Endometrium (tissue), 2 donors: Measurements from ENCODE around the gene IFT88.

Source experiments
- FAIRE-seq: peaks from 2 replicates; lab custom pipeline; 2012; peaks lifted over from hg19 to GRCh38; lab: Jason Lieb, UNC
- donor health status: control.
- donor health status: control.

Gene IFT88

DNA sequence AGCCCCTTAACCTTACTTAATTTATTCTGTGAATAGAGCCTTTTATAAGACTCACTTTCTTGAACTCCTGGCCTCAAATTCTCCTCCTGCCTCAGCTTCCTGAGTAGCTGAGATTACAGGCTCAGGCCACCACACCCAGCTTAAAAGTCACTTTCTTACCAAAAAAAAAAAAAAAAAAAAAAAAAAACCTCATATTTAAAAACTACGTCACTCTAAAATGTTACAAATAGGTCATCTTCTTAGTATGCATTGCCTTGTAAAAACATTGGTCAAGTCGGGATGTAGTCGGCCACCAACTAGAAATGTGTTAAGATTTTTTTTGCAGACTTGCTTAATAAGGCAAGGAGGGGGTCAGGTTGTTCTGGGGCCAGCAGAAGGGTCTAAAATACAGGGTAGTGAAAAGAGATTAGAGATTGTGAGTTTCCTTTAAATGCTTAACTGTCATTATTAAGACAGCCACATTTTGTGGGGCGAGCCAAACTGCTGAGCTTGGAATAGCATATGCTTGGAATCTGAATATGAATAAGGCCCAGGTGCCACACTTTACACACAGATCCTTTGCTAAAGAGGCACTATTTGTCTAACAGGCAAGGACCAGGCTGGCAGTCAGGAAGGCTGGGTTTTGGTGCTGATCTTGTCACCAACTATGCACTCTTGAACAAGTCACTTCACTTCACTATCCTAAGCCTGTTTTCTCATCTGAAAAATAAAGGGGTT, 120.1 kb downstream of the IFT88 start:
- no peak for FAIRE-seq

DNA sequence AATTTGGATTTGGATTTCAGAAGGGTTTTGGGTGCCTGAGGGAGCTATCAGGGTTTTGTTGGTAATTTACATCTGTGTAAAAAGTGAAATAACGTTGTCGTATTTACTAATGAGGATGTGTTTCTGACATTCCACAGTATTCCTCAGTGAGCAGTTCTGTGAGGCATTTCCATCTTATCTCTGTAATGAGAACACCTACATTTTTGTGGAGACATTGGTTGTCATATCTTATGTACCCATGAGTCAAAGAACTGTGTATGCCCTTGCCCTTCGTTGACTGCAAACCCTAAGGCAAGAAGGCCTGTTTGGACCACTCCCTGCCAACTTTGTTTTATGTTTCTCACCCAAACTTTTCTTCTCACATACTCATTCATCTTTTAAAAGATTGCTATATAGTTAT, 122.3 kb downstream of the IFT88 start:
- FAIRE-seq: no peak

DNA sequence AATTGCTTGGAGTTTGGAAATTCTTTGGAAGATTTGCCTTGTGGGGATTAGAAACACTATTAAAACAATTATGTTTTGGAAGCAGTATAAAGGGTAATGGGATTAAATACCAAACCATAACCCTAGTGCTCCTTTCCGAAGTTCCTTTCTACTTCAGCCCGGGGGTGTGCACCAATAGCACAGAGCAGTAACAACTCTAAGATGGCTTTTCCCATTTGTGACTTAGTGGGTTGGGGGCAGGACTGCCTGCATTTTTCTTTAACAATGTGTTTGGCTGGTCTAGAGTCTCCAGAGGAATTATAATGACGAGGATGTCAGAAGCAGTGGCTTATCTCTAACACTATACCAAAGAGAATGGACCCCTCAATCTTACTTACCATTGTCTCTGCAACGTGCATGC, 124.7 kb downstream of the IFT88 start:
- FAIRE-seq: no peak

DNA sequence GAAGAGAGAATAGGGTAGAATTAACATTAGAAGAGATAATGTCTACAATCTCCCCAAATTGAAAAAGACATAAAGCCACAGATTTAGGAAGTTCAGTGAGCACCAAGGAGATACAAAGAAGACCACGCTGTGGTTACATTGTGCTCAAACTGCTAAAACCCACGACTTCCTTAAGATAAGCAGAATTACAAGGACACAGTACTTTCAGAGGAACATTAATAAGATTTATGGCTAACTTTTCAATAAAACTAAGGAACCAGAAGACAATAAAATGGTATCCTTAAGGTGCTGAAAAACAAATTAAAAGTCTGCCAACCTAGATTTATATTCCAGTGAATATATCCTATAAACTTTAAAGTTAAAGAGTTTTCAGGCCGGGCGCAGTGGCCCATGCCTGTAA, 129.1 kb downstream of the IFT88 start:
- FAIRE-seq: no peak

DNA sequence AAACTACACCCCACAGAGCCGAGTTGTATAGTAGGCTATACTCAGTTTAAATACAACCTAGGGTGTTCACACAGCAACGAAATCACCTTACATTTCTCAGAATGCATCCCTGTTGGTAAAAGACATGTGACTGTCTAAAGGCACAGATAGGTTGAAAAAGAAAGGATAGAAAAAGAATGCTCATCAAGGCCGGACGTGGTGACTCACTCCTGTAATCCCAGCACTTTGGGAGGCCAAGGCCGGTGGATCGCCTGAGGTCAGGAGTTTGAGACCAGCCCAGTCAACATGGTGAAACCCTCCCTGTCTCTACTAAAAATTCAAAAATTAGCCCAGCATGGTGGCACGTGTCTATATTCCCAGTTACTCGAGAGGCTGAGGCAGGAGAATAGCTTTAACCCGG, 132.8 kb downstream of the IFT88 start:
- FAIRE-seq: no peak

DNA sequence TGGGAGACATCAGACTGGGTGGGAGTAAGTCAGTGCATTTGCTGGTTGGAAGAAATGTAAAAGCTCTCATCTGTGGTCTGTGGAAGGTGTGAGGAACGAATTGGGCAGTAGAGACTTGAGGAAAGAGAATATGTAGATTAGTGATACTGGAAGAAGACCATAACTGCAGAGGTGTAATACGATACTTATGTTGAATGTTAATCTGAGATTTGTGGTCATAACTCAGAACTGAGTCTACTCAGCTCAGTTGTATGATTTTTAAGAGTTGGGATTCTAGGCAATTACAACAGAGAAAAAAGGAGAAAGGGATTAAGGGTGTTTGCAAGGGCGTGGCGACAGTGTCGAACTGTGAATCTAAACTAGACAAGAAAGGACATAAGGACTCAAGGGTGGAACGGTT, 133.3 kb downstream of the IFT88 start:
- FAIRE-seq: no peak

DNA sequence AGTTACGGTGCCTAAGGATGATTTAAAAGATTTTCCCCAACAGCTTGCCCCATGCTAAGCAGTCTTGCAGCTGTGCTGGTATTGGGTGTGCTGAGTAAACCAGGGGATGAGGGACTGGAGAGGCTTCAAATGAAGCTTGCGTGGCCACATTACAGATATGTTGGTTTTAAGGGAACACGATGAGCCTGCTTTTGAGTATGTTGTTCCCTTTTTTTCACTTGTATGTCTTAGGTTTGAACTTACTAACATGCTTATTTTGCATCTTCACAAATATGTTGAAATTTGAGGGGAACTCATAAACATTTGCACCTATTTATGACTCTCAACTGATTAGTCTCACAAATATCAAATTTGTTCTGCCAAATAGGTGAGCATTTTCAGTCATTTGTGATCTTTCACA, 134.5 kb downstream of the IFT88 start:
- FAIRE-seq: no peak

DNA sequence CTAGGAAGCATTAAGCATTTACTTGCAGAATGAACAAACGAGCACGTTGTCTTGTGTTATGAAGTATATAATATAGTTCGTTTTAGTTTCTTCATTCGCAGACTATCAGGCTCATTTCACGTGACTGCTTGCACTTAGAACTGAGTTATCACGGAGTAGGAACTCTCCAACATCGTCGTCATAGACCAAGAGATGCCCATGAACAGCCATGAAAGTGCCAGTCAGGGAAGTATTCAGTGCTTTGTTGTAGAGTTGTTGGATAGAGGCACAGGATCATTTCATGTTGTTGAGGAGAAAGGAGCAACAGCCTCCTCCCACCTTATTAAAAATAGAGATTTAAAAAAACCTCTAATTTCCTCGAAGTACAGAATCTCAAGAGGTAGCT, 135.6 kb downstream of the IFT88 start:
- no peak for FAIRE-seq

DNA sequence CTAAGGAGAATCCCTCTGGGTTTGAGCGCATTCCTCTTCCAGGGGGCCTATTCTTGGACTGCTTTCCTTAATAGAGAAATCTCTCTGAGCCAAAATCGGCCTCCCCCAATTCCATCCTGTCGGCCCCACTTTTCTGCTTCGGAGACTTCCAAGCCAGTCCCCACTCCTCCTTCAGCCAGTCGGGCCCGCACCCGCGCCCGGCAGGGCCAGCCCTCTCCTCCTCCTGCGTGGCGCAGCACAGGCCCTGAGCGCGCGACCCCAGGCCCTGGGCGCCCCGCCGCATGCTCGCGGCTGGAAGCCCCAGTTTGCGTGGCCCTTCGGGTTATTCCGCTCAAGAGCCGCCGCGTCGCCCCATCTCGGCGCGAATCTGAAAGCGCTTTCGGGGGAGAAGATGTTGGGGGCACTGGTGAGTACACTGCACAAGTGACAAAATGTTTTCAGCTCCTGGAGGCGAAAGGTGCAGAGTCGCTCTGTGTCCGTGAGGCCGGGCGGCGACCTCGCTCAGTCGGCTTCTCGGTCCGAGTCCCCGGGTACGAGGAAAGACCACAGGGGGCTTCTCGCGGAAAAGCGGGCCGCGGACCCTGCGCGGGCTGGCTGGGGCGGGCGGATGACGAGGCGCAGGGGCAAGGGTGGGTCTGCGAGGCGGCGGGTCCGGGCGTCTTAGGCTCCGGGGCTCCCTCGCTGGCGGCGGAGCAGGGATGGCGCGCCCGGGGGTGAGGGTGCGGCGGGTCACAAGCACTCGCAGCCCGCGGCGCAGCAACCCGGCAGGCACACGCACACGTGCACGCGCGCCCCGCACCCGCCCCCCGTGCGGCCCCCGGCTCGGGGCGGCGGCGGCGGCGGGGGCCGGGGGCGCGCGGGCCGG, 136.2 kb downstream of the IFT88 start, which contains the start of gene IL17D:
Gene IL17D, plus strand, starts transcription at position 785 of the 865 bp plus-strand sequence. CDS start 303 bp downstream, outside the sequence.
- FAIRE-seq: no peak

DNA sequence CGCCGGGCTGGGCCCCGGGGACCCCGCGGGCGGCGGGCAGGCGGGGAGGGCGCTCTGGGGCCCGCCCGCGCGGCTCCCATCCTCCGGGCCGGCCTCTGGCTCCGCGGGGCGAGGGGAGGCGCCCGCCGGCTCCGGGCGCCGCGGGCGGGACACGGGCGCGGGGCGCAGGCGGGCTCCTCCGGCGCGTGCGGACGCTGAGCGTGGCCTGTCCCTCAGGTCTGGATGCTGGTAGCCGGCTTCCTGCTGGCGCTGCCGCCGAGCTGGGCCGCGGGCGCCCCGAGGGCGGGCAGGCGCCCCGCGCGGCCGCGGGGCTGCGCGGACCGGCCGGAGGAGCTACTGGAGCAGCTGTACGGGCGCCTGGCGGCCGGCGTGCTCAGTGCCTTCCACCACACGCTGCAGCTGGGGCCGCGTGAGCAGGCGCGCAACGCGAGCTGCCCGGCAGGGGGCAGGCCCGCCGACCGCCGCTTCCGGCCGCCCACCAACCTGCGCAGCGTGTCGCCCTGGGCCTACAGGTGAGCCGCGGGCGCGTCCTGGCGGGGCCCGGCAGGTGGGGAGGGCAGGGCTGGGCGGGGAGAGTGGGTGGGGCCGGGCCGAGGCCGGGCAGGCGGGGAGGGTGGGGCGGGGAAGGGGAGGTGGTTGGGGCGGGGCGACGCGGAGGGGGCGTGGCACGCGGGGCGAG, 137.0 kb downstream of the IFT88 start:
- no peak for FAIRE-seq

DNA sequence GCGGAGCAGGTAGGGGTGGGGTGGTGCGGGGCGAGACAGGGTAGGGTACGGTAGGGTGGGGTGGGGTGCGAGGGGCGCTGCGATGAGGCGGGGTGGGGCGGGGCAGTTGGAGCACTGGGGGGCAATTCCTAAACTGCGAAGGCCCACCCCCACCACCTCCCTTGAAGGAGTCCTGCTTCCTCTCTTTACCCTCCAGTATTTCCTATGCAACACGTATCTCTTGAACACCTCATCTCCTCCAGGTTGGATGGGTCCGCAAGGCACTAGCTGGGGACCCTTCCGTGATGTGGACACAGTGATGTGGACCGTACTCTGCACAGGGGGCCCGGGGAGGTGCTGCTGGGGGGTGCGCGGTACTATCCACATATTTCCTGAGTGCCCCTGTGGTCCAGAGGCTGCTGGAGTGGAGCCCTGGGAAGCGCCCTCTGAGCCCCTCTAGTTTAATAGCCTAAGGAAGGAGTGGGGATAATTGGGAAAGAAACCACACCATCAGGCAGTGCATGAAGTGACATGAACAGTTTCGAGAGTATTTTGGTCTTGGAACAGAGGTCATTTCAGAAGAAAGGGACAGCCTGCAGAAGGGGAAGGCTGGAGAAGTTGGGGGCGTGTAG, 137.6 kb downstream of the IFT88 start:
- no peak for FAIRE-seq

DNA sequence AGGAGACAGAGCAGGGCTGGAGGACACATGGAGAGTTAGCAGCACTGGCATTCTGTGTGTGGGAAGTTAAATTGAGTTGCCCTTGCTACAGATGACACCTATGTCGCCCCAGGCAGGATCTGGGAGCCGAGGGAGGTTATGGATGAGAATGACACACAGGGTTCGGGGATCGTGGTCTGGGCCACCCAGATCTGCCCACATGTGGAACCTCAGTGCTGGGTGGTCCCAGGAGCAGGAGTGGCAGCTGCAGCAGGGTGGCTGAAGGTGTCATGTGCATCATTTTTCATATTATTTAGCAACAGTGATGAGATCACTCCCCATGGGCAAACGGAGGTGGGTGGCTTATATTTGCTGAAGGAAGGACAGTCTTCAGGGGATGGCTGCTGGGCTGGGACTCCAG, 139.7 kb downstream of the IFT88 start:
- FAIRE-seq: no peak

DNA sequence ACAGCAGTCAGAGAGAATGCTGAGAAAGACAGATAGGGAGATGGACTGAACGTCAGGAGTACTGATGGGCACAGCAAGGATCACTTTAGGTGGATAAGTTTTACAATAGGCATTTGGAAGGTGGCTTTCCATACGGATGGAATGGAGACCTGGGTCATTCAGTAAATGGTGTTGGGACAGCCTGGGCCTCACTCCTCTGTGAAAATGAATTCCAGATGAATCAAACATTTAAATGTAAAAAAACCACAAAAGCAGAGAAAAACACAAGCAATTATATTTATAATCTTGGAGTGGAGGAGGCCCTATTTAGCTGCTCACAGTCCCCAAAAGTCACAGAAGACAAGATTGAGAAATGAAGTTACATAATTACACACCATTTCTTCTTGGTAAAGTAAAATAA, 141.3 kb downstream of the IFT88 start:
- no peak for FAIRE-seq

DNA sequence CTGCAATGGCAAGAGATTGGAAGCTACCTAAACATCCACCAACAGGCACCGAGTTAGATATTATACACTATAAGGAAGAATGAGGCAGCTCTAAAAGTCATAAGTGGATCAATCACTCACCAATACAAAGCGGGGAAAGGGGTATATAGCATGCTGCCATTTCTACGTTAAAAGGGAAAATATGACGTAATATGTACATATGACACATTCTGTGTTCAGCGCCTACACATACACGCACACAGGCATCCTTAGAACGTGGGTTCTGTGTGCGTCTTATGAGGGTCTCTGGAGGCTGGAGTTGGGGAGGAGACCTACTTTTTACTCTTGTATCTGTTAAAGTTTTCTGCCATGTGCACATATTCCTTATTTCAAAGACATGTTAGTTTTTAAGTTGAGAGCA, 142.4 kb downstream of the IFT88 start:
- FAIRE-seq: no peak

DNA sequence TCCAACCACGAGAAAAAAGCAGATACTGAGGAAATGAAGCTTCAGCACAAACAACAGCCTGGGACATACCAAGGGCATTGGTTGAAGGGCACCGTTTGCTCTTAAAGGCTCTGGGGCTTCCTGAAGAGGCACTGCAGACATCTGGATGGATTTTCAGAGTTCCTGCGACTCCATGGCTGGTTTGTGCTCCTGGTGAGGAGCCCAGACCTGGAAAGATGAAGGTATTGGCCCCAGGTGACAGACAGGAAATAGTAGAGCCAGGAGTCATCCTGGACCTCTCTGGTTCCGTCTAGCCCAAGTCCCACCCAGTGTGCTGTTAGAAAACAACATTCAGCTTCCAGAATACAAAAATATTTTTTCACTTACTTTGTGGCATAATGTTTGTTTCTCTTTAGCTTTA, 142.8 kb downstream of the IFT88 start:
- no peak for FAIRE-seq

DNA sequence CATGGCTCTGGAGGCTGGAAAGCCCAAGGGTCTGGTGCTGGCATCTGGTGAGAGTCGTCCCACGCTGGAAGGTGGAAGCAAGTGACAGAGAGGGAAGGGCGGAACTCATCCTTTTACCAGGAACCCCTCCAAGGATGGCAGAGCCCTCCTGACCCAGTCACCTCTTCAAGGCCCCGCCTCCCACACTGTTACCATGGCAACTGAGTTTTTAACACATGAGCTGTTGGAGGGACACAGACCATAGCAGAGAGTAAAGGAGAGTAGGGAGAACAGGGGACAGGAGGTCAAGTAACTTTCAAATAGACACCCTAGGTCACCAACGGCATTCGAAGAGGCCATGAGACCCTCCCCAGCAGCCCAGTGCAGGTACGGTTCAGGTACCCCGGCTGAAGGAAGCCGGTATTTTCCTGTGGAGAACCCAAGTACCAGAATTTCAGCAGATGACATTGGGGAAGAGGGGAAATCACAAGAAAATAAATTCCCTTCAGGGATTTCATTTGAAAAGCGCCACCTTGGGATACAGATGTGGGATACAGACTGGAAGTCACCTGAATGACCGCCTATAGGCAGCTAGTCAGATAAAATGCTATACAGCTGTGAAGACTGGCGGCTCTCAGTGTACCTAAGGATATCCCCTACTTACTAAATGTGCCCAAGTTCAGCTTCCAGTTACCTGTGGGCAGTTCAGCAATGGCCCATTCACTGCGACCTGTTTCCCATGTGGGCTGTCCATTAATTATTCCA, 144.5 kb downstream of the IFT88 start:
- FAIRE-seq: no peak

DNA sequence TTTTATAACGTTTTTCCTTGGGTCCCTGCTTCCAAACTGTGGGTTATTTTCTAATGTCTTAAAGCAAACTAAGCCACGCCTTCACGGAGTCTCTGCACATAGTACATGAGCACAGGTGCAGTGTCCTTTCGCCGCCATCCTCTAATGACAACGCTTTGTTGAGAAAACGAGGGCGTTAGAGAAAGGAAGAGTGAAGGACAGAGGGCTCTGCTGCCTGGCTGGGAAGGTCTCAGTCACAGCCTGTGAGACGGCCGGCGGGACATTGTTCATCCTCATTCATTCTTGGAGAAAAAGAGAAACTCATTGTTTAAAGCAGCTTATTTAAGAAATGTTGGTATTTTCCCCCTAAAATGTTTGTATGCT, 146.0 kb downstream of the IFT88 start:
- no peak for FAIRE-seq

DNA sequence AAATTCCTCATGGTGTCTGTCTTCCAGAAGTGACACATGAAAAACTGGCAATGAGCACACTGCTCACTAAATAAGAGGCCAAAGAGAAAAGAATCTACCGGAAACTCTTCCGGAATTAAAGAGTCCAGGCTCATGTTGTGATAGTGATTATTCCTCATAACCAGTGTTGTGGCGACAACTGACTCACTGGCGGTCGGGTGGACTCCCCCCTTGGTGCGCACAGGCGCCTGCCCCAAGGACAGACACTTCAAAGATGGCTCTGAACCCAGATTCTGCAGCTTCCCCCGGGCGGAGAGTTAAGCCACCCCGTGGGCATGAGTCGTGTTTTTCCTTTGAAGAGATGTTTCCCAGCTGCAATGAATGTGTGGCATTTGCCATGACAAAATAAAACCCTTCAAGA, 146.8 kb downstream of the IFT88 start:
- FAIRE-seq: no peak

DNA sequence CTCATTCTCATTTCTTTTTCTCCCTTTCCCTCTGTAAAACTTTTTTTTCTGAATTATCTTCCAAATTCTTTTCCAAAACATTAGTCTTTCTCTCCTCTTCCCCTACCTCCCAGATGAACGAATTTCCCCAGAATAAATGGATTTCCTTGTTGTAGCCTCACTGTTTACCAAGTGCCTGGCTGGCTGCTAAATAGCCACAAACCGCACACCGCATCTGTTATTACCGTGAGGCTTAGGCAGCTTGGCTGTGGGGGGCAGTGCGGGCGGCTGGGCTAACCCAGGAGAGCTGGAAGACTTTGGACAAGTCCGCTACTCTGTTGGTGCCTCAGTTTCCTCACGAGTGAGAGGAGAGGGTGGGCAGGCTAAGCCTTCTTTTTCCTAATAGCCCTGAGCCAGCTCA, 147.2 kb downstream of the IFT88 start:
- no peak for FAIRE-seq

DNA sequence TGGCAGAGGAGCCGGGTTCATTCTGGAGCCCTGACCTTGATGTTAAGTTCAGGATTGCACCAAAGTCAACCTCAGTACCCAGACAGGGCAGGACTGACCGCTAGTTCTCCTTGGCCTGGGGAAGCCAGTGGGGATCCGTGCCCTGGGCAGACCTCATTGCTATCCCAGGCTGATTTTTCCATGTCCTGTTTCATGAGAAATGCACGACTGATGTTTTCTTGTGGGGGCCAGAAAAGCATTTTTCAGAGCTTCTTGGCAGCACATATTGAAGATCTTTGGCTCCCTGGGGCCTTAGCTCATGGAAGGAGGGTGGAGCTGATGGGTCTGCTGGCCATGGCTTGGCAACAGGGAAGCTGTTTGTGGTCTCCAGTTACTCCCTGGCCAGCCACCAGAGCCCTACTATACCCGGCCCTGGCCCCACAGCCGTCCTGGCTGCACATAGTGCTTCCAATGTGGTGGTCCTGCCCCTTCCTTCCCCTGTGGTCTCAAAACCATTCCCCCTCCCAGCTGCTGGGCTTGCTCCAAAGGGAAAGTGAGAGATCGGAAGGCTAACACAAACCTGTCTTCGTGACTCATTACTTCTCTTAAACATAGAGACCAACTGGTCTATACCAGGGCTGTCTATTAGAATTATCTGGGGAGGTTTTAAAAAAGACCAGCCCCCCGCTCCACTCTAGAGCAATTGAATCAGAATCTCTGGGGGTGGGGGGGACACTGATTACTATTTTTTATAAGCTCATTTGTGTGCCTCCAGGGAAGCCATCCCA, 147.8 kb downstream of the IFT88 start:
- FAIRE-seq: no peak

DNA sequence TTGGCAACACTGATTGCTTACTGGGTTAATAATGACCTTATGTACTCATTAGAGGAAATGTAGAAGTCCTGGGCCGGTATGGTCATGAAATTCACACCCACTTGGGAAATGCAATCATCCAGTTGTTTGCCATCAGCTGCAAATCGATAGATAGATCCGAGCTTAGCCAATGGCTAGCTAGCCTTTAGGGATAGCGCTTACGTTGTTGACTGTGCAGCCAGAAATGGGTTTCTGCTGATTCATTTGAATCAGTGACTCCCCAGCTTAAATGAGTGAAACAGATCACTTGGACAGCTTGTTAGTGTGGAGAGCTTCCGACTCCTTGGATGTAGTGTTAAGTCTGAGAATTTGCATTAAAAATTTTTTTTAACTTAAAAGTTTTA, 148.4 kb downstream of the IFT88 start:
- no peak for FAIRE-seq
